ENCODE data around the gene MEPCE. TPM values are rescaled to one million over a fixed set of nuclear protein-coding genes. Genes with fewer than 3 reads are reported as not detected.

The MEPCE gene
- total and polyA plus RNA-seq, 10 donors: 31.4 to 82.2 (median 59.0) TPM

- Histone ChIP-seq H3K9me3 (no peaks in the 10 kb centered on the region), H3K27ac (peak overlapping the region in 4 of 8 donors; percentile 19 to 57 (median 37)), H3K4me1 (peaks cover 31 to 94% (median 61%) of the 10 kb centered on the region in 6 donors), H3K27me3 (replicated peaks in 1 of 7) (no peaks in the 10 kb centered on the region), H3K36me3 (peaks cover 0 to 97% (median 59%) of the 10 kb centered on the region in 6 donors), H3K4me3 (no peak overlapping the region)
- no peak for TF ChIP-seq POLR2A (IDR thresholded peaks at IDR 0.05)
- peak; percentile 57 to 84 (median 71) for TF ChIP-seq POLR2AphosphoS5 (IDR thresholded peaks at IDR 0.05)
- TF ChIP-seq CTCF (IDR thresholded peaks at IDR 0.05 in 8 of 11, conservative IDR thresholded peaks at IDR 0.05 in 3 of 11): peak; percentile 89 to 99 (median 96)
- DNase-seq: peak; percentile 96
- 28 to 37% (median 33%) methylated on average over 10 to 13 of the region's 13 CpGs for WGBS, 5 donors
- intact Hi-C loops (cut with DNase I; ENCODE audit: low total_unique reads): loop anchor here (2.0 to 10.0 kb wide), 2 partner anchors 93 to 235 kb away; partner anchors contain the start of gene POP7
Observed at GRCh38 chr7:100469227-100470044, 39.8 kb downstream of the MEPCE start.

DNA sequence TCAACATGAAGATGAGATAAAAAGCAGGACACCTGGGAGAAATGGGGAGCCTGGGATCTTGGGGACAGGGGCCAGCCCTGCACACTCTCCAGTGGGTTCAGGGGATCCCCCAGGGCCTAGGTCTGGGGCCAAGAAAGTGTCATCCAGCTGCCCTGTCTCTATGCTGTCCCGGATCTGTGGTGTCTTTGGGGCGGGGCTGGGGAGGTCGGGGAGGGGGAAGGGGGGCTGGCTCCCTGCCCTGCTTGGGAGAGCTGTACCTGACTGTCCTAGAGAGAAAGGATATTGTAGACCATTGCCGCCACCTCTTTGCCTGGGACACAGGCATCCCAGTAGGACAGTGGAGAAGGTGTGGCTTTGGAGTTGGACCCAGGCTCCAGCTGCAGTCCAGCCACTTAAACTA lies 41.4 kb downstream of the MEPCE start:
- H3K27ac ChIP-seq: peak overlapping the region in 3 of 8 donors; percentile 15 to 73 (median 37)
- intact Hi-C loops (cut with DNase I; ENCODE audit: low total_unique reads): loop anchor here (10.0 kb wide), 1 partner anchor 234 kb away; the partner anchor contains the start of gene POP7
- no peaks in the 10 kb centered on the region for H3K9me3 ChIP-seq
- no peak for DNase-seq
- no peak overlapping the region for H3K4me3 ChIP-seq
- H3K4me1 ChIP-seq: peaks cover 41 to 100% (median 69%) of the 10 kb centered on the region in 6 donors
- no peaks in the 10 kb centered on the region for H3K27me3 ChIP-seq (replicated peaks in 1 of 7)
- TF ChIP-seq POLR2AphosphoS5 (IDR thresholded peaks at IDR 0.05) (peak in 1 of 3 donors; percentile 15), POLR2A (IDR thresholded peaks at IDR 0.05) (no peak), CTCF (IDR thresholded peaks at IDR 0.05 in 8 of 11, conservative IDR thresholded peaks at IDR 0.05 in 3 of 11) (no peak)
- H3K36me3 ChIP-seq: peaks cover 0 to 99% (median 64%) of the 10 kb centered on the region in 6 donors
- 58 to 100% (median 69%) methylated on average over 1 to 4 of the region's 4 CpGs for WGBS, 5 donors

- intact Hi-C loops (cut with DNase I; ENCODE audit: low total_unique reads): loop anchor here (10.0 kb wide), 1 partner anchor 233 kb away; the partner anchor contains the start of gene POP7
- WGBS, 5 donors: 63 to 74% (median 71%) methylated on average over 13 to 16 of the region's 16 CpGs
Observed at GRCh38 chr7:100472121-100472851, 42.7 kb downstream of the MEPCE start.

More at GRCh38 chr7:100472121-100472851, 42.7 kb downstream of the MEPCE start:
- DNase-seq: no peak
- Histone ChIP-seq H3K9me3 (no peaks in the 10 kb centered on the region), H3K4me1 (peaks cover 49 to 100% (median 72%) of the 10 kb centered on the region in 6 donors), H3K27ac (peak overlapping the region; percentile 41 to 98 (median 74)), H3K27me3 (replicated peaks in 1 of 7) (no peaks in the 10 kb centered on the region), H3K4me3 (peak overlapping the region in 1 of 8 donors; percentile 38), H3K36me3 (peaks cover 0 to 99% (median 55%) of the 10 kb centered on the region in 6 donors)
- TF ChIP-seq POLR2A (IDR thresholded peaks at IDR 0.05) (no peak), CTCF (IDR thresholded peaks at IDR 0.05 in 8 of 11, conservative IDR thresholded peaks at IDR 0.05 in 3 of 11) (no peak), POLR2AphosphoS5 (IDR thresholded peaks at IDR 0.05) (peak in 2 of 3 donors; percentile 39 to 50)

All from spleen (tissue), 11 donors.